SK-N-SH treated with all-trans-retinoic acid at 6 μM for 48 hours (cell line): ENCODE measurements around the gene TMED7.

Experiments used
- BACH2 ChIP-seq: fragments of 250-450 bp; sonication (Bioruptor Pico); IDR thresholded peaks from 2 replicates; pipeline ENCODE4 v1.9.0; 2021; ENCODE audit warnings: mild to moderate bottlenecking, borderline replicate concordance
- ZFP30 ChIP-seq: fragments of 450-650 bp; formaldehyde crosslinking; IDR thresholded peaks from 2 replicates; pipeline ENCODE4 v1.5.0; 2022; ENCODE audit warnings: mild to moderate bottlenecking, moderate library complexity
- ZNF8 ChIP-seq: fragments of 450-650 bp; formaldehyde crosslinking; IDR thresholded peaks from 2 replicates; pipeline ENCODE4 v1.5.0; 2020; ENCODE audit warnings: mild to moderate bottlenecking, moderate library complexity

DNA sequence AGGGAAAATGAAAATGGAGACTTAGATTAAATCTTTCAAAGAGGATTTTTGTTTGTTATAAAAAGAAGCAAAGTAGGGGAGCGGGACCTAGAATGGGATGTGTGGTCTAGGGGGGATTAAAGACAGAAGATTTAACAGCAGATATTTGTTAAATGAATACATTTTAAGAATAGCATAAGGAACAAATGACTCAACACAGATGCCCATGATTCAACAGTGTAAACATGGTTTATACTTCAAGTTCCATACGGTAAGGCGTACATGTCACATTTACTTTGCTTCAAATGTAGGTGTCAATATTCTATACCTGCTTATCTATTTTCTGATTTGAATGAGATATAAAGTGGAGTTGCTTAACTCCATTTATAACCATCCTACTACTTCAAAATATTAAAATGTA is 25.1 kb downstream of the TMED7 start:
- TF ChIP-seq ZFP30 (CRISPR knock-in tag) (no peak), ZNF8 (no peak), BACH2 (CRISPR knock-in tag) (no peak)
